HTERT RPE-1 (cell line): ENCODE results near the gene DOCK4.
"Not testable (repeated sequence)": the region's sequence is repeated elsewhere in the genome, so short reads cannot be mapped to it uniquely, and the experiment has no call there.

Source experiments
- in situ Hi-C: fragments of 300-500 bp; cut with MboI; formaldehyde crosslinking; loops from 4 replicates; pipeline ENCODE4 v1.14.3; 2020; ENCODE audit warnings: low sequenced_read_pairs

Gene DOCK4, protein sequence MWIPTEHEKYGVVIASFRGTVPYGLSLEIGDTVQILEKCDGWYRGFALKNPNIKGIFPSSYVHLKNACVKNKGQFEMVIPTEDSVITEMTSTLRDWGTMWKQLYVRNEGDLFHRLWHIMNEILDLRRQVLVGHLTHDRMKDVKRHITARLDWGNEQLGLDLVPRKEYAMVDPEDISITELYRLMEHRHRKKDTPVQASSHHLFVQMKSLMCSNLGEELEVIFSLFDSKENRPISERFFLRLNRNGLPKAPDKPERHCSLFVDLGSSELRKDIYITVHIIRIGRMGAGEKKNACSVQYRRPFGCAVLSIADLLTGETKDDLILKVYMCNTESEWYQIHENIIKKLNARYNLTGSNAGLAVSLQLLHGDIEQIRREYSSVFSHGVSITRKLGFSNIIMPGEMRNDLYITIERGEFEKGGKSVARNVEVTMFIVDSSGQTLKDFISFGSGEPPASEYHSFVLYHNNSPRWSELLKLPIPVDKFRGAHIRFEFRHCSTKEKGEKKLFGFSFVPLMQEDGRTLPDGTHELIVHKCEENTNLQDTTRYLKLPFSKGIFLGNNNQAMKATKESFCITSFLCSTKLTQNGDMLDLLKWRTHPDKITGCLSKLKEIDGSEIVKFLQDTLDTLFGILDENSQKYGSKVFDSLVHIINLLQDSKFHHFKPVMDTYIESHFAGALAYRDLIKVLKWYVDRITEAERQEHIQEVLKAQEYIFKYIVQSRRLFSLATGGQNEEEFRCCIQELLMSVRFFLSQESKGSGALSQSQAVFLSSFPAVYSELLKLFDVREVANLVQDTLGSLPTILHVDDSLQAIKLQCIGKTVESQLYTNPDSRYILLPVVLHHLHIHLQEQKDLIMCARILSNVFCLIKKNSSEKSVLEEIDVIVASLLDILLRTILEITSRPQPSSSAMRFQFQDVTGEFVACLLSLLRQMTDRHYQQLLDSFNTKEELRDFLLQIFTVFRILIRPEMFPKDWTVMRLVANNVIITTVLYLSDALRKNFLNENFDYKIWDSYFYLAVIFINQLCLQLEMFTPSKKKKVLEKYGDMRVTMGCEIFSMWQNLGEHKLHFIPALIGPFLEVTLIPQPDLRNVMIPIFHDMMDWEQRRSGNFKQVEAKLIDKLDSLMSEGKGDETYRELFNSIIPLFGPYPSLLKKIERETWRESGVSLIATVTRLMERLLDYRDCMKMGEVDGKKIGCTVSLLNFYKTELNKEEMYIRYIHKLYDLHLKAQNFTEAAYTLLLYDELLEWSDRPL (N-terminal part only)

DNA sequence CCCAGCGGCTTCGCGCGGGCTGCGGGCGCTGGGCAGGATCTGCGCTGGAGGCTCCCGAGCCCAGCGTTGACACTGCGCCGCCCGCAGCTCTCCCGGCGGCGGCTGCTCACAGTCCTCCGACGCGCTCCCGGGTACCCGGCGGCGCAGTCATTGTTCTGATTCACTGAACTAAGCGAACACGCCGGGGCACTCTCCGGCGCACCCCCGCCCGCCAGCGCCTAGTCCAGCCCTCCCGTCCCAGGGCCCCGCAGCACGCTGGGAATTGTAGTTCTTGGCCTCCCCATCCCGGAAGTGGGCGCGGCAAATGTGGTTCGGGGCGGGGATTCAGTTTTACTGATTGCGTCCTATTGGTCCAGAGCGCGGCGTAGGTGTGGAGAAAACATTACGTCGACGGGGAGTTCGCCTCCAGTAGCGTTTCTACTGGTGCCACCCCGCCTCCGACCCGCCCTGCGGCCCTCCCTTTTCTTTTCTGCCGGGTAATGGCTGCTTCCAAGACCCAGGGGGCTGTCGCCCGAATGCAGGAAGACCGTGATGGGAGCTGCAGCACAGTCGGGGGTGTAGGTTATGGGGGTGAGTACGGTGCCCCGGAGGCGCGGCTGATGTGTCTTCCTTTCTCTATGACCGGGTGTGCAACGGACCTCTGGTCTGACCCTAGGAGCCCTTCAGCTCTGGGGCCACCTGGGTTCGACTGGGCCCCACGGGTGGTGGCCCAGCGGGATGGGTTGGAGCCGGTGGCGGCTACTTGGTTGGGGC lies at the start of gene DOCK4, which contains the start of gene ZNF277:
DOCK4 (minus strand) TSS at position 162 of the 753 bp plus-strand sequence. CDS start 261 bp downstream, outside the sequence.
ZNF277 (plus strand) TSS at position 458 of the 753 bp plus-strand sequence; CDS start at position 480, 22 bp downstream.
- in situ Hi-C loops: no loop called here

DNA sequence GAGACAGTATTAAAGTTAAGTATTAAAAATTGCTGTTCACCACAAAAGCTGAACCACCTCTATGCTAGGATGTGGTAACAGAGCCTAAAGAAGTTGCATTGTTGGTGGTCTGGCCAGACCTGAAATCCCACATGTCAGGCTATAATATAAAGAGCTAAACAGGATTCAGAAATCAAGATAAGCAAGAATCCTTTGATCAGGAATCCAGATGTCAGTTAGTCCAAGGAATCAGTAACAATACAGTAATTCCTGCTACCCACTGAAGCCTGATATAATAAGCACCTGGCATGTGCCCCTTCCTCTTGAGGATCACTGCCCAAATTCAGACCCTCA lies 49.2 kb upstream of the DOCK4 start:
- in situ Hi-C loops: no loop called here

GRCh38 chr7:112254709-112255387 lies 48.6 kb upstream of the DOCK4 start:
- in situ Hi-C loops: no loop called here

- in situ Hi-C loops: no loop called here
Measured at GRCh38 chr7:112254156-112254555, 48.0 kb upstream of the DOCK4 start.

- in situ Hi-C loops: no loop called here
Measured at GRCh38 chr7:112252691-112253090, 46.5 kb upstream of the DOCK4 start.

DNA sequence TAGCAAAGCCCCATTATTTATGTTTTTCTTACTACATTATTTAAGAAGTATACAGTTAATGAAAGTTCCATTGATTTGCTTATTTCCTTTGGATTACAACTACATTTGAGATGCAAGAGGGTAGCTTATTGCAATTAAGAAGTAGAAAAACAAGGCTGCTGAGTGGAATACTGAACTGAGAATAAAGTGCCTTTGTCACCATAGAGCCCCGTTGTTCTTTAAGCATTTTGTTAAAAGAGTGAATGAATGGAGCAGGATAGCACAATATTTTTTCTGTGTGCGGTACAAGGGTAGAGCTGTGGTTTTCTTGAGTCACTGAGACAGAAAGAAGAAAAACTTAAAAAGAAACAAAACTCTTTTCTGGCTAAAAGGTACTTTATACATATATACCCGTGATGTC lies 45.9 kb upstream of the DOCK4 start:
- in situ Hi-C loops: no loop called here

- in situ Hi-C loops: not testable (repeated sequence)
Measured at GRCh38 chr7:112249967-112250366, 43.8 kb upstream of the DOCK4 start.

GRCh38 chr7:112248598-112248997 lies 42.4 kb upstream of the DOCK4 start:
- in situ Hi-C loops: no loop called here

GRCh38 chr7:112238852-112239610 lies 32.8 kb upstream of the DOCK4 start:
- in situ Hi-C loops: no loop called here

DNA sequence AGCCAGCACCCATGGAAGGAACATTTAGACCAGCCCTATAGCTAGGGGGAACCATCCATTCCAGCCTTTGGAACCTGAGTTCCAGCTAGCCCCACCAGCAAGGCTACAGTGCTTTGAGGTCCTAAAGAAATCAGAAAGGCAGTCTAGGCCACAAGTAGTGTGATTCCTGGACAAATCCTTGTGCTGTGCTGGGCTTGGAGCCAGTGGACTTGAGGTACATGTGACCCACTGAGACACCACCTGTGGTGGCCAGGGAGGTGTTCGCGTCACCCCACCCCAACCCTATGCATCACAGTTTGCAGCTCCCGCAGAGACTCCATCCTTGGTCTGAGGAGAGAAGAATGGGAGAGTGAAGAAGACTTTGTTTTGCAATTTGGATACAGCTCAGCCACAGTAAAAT lies 32.1 kb upstream of the DOCK4 start:
- in situ Hi-C loops: no loop called here

DNA sequence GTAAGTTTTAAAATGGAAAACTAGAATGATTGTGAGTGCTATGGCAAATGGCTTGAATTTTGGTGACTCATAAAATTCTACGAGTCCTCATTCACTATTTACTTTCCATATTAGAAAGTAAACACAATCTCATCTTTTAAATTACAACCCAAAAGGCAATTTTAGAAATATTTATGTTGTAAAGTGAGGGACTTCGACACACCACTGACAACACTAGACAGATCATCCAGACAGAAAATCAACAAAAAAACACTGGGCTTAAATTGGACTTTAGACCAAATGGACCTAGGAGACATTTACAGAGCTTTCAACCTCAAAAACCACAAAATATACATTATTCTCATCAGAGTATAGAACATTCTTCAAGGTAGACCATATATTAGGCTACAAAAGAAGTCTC lies 30.4 kb upstream of the DOCK4 start:
- in situ Hi-C loops: no loop called here

DNA sequence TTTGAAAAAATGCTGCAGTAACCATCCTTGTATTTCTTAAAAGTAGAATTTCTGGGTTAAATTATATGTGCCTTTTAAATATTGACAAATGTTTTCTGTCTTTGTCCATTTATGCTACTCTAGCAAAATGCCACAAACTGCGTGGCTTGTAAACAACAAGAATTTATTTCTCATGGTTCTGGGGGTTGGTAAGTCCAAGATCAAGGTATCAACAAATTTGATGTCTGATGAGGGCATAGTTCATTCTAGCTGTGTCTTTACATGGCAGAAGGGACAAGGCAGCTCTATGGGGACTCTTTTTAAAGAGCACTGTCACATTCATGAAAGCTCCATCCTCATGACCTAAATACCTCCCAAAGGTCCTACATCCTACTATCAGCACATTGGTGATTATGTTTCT lies 27.9 kb upstream of the DOCK4 start:
- in situ Hi-C loops: no loop called here

DNA sequence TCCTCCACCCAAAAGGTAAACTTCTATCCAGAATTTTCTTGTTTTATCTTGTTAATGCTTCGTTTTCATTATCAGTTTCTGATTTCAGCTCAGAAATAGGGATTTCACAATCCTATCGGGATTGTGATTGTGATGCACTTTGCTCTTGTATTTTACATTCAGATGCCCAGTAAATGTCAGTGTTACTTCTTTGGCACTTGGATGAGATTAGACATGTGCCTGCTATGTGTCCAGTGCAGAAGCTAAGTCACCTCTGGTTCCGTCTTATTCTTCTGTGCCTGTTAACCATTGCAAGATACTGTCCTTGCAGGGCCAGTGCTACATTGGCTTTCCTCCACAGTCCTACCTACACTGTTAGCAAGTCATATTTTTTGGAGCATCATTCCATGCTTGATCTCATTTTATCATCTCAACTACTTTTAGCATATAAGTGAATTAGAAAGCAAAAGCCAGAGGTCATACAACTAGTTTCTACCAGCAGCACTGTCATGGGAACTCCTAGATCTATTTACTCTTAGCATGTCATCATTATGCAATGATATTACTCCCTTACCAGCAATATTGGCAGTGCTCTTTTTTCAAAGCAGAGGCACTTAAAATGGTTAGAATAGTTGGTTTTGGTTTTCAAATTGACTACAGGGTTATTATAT lies 27.0 kb upstream of the DOCK4 start:
- in situ Hi-C loops: no loop called here

- in situ Hi-C loops: no loop called here
Measured at GRCh38 chr7:112232212-112232978, 26.2 kb upstream of the DOCK4 start.

- in situ Hi-C loops: no loop called here
Measured at GRCh38 chr7:112228632-112229031, 22.4 kb upstream of the DOCK4 start.

DNA sequence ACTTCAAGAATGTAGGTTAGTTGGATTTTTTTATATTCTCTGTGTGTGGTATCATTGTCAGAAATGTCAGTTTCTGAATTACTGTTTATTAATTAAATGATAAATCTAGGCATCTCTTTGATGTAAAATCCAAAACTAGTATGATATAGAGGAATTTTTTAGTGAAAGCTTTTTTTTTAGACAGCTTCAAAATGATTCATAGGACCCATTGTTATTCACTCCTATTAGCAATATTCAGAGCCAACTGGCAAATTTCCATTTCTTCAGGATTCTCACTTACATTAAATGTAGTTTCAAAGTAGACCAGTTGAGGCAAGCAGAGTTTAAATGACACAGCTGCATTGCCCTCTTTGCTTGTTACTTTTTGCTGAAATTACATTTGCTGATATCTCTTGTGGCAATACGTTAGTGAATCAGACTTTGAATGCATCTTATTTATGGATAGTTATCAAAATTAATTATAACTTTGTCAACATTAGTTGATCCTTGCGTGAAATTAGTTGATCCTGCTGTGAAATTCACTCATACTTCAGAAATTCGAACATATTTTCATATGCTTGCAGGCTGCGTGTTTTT lies 20.6 kb upstream of the DOCK4 start:
- in situ Hi-C loops: no loop called here

DNA sequence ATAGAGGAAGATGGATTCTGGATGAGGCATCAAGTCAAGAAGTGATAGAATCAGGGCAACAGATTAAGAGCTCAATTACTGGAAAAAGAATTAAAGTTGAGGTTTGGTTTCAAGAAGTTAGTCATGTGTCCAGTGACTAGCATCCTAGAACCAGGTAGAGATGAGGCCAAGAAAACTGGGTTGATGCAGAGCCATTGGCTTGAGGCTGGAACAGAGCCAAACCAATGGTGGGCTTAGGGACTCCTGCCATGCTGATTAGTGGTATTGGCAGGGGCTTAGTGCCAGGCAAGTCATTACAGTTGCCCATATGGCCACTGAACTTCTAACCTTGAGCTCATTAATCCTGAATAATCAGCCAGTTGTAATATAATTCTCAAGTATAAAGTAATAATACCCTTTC lies 18.8 kb upstream of the DOCK4 start:
- in situ Hi-C loops: no loop called here

GRCh38 chr7:112224186-112224585 lies 18.0 kb upstream of the DOCK4 start:
- in situ Hi-C loops: no loop called here
